GM18873 (cell line): ENCODE results near the gene OVOL2.
"Not testable (repeated sequence)": the region's sequence is repeated elsewhere in the genome, so short reads cannot be mapped to it uniquely, and the experiment has no call there.

Experiments used
- ATAC-seq: cut with Tn5 transposase; IDR thresholded peaks from one replicate; pipeline ENCODE4 v1.9.1; 2021; ENCODE audit warnings: mild to moderate bottlenecking, moderate library complexity, moderate number of reproducible peaks; ENCODE audit not compliant: unreplicated experiment, low FRiP score

OVOL2 gene

DNA sequence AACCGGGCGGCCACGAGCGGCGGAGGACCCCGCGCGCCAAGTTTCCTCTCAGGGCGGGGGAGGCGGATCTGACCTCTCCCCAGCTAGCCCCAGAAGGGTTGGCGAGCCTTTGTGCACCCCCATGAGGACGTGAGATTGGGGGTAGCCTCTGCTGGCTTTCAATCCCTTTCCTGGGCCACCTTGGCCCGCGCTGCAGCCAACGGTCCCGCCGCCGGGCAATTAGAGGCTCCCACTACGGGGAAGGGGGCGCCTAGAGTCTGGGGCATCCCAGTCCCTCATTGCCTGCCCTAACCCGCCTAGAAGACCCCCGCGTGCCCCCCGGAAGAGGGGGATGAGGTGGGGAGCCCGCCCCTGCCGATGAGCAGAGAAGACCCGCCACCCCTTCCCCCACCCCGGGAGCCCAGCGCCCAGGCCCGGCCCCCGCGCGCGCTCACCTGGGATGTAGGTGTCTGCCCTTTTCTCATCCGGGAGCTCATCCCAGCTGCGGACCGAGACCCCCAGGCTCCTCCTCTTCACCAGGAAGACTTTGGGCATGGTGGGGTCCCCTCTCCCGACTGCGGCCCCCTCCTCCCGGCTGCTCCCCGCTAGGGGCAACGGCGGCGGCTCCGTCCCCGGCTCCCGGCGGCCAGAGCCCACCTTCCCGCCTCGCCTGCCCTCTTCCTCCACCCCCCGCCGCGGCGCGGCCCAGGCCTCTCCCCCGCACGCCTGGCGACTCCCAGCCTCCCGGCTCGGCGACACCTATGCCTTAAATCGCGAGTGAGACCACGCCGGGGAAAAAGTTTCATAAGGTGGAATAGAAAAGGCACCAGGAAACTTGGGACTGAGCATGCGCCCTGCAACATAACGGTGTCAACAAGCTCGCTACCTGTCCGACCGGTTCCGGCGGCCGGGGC, at the start of gene OVOL2:
Gene OVOL2, minus strand, starts transcription at position 816 of the 893 bp plus-strand sequence. Its CDS starts 282 bp downstream, at position 534.
- ATAC-seq: no peak

DNA sequence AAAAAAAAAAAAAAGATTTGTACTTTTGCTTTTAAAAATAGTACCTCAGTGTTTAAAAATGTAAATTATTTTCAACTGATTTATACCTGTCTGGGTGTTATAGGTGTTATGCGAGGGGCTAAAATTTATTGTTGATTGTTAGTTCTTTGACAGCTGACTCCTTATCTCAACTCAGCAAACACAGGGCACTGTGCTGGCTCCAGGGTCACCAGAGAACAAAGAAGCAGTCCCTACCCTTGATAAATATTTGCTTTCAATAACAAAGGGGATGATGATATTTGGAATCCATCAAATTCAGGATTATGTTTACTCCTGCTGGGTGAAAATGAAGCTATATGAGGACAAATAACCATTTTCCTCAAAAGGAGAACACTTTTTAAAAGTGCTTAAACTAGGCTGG, 45.8 kb upstream of the OVOL2 start:
- ATAC-seq: no peak

DNA sequence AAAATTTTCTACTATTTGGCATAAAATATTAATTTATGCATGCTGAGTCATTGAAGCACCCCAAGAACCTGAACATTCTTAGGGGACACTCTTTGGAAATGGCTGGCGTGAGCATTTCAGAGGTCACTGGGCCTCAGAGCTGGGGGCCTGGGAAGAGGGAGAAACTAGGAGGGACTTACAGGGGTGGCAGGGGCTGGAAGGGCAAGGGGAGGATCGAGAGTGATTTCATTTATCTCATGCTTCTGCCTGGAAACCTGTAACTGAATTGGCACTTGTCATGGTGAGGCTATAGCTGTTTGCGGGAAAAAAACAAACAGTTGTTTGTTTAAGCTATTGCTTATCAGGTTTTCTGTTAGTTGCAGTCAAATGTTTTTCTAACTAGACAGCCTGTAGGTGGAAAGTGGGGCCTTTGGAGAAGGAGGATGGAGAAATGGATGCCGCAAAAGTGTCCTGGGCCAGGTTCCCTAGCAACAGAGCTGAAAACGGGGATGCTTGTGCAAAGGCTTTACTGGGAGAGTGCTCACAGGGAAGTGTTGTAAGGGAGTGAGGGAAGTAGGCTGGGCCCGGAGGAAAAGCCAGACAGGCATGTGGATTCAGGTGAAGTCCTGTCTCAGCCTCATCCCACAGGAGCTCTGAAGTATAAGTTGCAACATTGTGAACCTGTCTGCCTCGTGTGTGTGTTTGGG, 43.6 kb upstream of the OVOL2 start:
- ATAC-seq: no peak

DNA sequence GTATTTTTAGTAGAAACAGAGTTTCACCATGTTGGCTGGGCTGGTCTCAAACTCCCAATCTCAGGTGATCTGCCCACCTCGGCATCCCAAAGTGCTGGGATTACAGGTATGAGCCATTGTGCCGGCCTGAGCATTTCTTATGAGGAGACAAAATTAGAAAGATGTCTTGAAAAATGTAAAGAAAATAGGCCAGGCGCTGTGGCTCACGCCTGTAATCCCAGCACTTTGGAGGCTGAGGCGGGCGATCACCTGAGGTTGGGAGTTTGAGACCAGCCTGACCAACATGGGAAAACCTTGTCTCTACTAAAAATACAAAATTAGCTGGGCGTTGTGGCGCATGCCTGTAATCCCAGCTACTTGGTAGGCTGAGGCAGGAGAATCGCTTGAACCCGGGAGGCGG, 42.9 kb upstream of the OVOL2 start:
- not testable (repeated sequence) for ATAC-seq

DNA sequence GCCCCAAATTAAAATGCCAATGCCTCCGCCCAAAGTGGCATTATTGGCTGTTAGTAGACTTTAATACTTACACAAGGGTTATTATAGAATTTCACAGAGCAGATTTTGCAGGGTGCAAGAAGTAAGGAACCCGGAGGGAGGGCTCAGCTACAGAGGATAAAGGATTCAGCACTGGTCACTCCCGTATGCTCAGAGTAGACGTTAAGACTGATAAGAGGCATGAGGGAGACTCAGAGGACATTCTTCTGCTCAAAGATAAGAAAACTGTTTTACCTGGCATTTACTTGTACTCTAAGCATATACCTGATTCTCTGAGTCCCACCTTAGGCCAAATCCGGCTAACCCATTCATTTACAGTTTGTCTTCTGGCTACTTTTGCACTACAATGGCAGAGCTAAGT, 36.5 kb upstream of the OVOL2 start:
- ATAC-seq: no peak

DNA sequence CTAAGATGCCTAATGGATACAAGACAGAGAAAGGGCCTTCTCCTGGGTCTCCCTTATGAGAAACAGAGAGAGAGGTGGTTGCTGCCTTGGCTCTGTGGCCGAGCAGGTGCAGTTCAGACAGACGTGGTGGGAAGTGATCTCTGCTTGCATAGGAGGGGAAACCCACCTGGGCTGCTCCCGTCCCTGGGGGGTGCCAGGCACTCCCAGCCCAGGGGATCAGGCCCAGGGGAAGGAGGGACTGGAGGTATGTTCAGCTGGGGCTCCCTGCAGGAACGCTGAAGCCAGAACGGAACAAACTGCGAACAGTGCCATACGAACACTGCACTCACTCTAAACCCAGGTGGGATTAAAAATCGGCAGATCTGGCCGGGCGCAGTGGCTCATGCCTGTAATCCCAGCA, 35.7 kb upstream of the OVOL2 start:
- no peak for ATAC-seq

DNA sequence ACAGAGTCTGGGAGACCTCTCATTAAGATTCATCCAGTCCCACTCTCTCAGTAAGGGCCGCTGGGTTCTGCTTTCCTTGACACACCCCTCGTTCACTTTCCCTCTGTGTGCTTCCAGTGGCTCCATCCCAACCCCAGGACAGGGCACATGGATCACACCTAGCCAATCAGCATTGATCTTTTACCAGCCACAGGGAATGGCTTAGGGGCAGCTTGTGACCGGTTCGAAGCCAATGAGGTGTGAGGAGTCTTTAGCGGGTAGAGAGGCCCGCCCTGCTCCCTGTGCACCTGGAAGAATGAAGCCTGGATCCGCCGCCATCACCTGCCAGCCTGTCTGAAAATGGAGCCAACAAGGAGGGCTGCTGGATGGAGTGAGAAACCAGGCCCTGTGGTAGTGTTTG, 35.2 kb upstream of the OVOL2 start:
- no peak for ATAC-seq

DNA sequence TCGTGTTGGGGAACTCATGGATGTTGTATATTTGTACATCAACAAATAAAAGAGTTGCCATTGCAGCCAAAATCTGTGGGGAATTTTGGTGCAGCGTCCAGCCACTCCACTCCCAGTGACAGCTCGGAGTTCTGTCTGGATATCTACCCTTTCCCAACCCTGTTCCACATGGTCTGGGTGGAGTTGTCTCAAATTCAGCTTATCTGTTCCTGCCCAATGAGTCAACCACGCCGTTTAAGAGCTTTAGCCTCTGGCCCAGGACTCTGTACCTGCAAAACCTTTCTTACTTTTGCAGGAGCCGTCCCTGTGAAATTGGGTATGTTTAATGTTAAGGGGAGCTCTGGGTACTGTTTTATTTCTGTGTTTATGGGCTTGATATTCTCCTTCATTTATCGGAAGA, 33.9 kb upstream of the OVOL2 start:
- no peak for ATAC-seq

DNA sequence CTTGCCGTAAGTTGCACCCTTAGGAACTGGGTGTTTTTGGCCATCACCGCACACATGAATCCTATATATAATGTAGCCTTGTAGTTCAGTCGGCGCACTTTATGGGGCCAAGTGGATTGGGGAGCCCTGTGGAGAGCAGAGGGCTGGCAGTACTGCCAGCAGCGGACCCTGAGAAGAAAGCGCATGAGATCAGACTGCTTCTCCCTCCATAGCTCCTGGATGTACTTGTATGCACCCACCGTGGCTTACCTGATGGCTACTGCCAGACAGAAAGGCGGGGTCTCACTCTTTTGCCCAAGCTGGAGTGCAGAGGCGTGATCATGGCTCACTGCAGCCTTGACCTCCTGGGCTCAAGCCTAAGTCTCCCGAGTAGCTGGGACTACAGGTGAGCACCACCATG, 32.8 kb upstream of the OVOL2 start:
- ATAC-seq: no peak

DNA sequence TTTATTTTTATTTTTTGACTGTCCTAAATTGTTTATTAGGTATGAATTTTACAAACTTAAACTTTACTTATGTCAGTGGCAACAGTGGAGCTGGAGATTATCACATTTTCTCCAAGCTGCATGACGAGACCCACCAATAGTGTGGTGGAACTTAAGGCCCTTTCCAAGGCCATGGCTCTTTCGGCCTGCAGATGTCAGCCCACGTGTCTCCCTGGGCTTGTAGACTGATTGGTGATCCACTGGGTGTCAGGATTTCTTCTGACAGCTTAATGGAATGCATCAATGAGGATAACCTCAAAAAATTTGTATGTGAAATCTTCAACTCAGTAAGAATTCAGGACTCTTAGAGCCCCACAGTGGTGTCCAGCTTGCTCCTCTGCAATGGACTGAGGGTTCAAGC, 32.3 kb upstream of the OVOL2 start:
- no peak for ATAC-seq

DNA sequence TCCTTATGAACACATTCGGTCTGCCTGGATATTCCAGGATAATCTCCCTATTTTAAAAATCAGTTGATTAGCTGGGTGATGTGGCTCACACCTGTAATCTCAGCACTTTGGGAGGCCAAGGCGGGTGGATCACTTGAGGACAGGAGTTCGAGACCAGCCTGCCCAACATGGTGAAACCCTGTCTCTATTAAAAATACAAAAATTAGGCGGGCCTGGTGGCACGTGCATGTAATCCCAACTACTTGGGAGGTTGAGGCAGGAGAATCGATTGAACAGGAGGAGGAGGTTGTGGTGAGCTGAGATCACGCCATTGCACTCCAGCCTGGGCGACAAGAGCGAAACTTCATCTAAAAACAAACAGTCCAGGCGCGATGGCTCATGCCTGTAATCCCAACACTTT, 31.1 kb upstream of the OVOL2 start:
- not testable (repeated sequence) for ATAC-seq

DNA sequence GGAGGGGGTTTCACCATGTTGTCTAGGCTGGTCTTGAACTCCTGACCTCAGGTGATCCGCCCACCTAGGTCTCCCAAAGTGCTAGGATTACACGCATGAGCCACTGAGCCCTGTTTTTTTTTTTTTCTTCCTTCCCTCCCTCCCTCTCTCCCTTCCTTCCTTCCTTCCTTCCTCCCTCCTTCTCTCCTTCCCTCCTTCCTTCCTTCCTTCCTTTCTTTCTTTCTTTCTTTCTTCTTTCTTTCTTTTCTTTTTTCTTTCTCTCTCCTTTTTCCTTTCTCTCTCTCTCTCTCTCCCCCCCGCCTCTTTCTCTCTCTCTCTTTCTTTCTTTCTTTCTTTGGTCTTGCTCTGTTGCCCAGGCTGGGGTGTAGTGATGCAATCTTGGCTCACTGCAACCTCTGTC, 30.6 kb upstream of the OVOL2 start:
- not testable (repeated sequence) for ATAC-seq

DNA sequence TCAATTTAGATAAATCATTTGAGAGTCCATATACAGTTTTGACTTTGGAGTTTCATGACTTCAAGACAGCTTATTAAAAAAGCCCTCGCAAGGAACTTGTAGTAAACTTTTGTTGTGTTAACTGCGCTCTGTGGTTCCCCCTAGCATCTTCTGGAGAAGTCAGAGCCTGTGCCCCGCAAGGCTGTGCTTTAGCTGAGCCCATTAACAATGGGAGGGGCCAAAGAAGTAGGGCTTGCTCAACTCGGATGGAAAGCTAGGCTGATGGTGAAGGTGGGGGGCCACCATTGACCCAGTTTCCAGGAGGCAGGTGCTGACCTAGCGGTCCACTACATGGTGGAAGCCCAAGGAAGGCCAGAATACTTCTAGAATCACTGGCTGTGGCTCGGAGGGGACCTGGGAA, 29.3 kb upstream of the OVOL2 start:
- ATAC-seq: no peak

DNA sequence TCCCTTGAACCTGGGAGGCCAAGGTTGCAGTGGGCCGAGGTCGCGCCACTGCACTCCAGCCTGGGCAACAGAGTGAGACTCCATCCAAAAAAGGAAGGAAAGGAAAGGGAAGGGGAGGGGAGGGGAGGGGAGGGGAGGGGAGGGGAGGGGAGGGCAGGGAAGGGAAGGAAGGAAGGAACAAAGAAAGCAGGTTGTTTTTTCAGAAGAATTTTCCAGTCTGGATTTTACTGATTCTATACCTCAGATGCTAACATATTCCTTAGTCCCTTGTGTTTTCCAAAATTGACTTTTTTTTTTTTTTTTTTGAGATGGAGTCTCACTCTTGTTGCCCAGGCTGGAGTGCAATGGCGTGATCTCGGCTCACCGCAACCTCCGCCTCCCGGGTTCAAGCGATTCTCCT, 23.1 kb upstream of the OVOL2 start:
- ATAC-seq: not testable (repeated sequence)

DNA sequence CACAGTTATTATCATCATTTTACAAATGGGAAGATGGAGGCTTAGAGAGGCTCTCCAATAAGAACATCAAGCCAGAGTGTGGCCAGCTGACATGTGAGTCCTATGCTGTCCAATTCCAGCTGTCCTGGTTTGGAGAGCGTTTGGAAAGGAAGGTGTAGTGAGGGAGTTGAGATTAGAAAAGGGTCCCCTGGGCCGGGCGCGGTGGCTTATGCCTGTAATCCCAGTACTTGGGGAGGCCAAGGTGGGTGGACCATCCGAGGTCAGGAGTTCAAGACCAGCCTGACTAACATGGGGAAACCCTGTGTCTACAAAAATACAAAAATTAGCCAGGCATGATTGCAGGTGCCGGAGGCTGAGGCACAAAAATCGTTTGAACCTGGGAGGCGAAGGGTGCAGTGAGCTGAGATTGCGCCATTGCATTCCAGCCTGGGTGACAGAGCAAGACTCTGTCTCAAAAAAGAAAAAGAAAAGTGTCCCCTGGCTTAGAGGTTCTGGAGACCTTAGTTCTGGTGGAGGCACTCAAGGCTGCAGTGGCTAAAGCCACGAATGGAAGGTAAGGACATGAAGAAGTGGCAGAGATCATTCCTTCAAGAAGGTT, 22.1 kb upstream of the OVOL2 start:
- no peak for ATAC-seq

DNA sequence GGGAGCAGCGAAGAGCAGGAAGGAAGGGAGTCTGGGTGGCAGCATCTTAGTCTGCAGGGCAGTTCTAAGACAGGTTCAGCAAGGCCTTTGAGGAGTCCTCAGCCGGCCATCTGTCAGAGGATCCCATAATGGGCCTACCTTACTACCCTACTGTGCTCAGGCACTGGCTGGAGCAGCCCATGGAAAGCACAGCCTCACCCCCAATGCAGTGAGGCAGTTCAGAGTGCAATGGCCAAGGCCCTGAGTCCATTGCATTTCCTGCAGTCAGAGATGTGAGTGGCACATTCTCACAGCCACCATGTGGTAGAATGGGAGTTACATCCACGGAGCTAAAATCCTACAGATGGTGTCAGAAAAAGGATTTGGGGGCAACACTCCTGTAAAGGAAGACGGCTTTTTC, 19.4 kb upstream of the OVOL2 start:
- no peak for ATAC-seq

DNA sequence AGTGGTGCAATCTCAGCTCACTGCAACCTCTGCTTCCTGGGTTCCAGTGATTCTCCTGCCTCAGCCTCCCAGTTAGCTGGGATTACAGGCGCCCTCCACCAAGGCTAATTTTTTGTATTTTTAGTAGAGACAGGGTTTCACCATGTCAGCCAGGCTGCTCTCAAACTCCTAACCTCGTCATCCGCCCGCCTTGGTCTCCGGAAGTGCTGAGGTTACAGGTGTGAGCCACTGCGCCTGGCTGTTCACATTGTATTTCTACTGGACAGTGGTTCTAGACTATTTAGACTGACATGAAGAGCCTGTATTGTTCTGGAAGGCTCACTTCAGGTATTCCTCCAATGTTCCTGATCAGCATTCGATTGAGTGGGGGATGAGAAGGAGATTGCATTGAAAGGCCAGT, 14.8 kb upstream of the OVOL2 start:
- no peak for ATAC-seq

DNA sequence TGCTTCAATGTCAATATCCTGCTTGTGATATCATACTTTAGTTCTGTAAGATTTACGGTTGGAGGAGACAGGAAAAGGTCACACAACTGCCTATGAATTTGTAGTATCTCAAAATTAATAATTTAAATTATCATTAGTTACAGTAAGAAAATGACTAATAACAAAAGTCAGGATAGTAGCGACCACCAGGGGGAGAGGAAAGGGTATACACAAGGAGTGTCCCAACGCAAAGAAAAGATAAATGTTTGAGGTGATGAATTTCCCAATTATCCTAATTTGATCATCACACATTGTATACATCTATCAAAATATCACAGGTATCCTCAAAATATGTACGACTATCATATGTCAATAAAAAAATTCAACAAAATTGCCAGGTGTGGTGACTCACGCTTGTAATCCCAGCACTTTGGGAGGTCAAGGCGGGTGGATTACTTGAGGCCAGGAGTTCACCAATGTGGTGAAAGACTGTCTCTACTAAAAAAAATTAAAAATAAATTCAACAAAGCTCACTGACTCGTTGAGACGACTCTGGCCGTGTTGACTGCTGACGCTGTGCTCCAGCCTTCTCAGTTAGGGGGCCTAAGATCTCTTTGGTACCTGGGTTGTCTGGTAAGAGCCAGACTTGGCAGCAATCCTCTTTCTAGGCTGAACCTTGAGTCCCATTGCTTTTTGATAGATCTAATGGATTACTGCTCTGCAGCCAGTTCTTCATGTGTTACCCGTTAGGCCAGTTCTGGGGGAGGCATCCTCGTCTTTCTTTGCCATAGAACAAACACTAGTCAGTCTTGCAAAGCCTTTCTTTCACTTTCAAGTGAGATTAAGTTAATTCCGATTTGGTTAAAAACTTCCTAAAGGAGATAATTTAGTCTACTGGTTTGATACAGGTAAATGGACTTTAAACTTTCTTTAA, 9.0 kb upstream of the OVOL2 start:
- no peak for ATAC-seq

DNA sequence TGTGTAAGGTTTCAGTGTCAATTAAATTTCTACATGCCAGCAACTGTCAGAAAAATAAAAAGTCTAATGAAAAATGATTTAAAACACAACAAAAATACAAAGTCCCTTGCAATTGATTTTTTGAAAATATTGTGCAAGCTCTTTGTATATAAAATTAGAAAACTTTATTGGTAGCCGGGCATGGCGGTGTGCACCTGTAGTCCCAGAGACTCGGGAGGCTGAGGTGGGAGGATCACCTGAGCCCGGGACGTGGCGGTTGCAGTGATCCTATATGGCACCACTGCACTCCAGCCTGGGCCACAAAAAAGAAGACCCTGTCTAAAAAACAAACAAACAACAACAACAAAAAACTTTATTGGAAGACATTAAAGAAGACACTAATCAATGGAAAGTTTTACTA, 6.0 kb upstream of the OVOL2 start:
- ATAC-seq: no peak

DNA sequence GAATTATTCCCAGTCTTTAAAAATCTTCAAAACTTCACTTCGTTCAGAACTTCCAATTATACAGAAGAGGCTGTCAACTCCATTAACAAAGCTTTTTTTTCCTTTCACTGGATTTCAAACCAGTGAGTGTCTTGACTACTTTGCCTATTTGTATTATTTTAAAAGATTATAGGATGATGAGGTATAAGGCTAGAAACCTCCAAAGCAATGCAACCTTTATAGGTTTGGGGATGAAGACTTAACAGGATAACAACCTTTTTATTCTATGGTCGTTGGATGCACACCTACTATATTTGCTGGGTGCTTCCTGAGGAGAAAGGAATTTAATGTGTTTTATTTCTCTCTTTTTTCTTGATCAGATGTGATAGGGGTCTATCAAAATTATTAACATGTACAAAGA, 1.9 kb upstream of the OVOL2 start:
- no peak for ATAC-seq
